HG03575 (cell line): Measurements from ENCODE around the gene ERC2.

ENCODE experiments used
- ATAC-seq: cut with Tn5 transposase; IDR thresholded peaks from one replicate; pipeline ENCODE4 v1.9.1; 2021; ENCODE audit not compliant: unreplicated experiment, insufficient number of reproducible peaks, low FRiP score; ENCODE audit errors: extremely low read depth

The ERC2 gene

DNA sequence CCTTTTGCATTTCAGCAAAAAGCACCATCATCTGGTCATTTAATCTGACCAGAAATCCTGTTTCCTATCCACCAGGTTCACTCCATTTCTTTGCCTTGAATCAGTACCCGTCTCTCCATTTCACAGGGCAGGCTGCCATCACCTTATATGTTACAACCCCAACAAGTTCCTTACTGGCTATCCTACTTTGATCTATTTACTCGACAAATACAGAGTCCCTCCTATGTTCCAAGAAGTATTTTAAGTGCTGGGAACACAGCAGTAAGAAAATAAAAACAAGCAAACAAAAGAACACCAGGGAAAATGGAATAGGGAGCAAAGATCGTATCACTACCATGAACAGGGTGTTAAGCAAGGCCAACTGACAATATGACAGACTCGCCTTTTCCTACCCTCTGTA lies 685.9 kb downstream of the ERC2 start:
- no peak for ATAC-seq

GRCh38 chr3:55780913-55781312 lies 687.4 kb downstream of the ERC2 start:
- ATAC-seq: no peak

GRCh38 chr3:55779543-55779942 lies 688.7 kb downstream of the ERC2 start:
- ATAC-seq: no peak

DNA sequence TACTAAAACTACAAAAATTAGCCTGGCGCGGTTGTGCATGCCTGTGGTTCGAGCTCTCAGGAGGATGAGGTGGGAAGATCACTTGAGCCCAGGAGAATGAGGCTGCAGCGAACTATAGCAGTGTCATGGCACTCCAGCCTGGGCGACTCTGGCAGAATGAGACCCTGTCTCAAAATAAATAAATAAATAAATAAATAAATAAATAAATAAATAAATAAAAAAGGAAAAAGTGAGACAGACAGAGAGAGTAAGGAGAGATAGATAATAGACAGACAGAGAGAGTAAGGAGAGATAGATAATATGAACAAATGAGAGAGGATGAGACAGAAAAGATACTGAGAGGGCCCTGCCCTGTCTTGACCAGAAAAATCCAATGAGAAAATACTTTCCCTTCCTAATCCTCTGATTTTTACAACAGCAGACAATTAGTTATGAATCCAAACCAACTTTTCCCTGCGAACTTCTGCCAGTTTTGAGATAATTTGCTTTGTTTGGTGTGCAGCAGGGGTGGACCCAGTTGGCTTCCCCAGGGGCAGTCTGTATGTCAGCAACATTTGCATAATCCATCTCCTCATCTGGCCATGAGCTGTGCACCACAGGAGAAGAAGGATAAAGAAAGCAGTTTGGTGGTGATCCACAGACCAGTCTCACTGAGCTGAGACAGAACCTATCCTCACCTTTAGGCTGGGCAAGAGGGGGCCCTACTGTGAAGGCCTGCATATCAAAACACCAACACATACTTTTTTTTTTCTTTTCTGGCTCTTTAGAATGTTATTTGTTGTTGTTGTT lies 692.7 kb downstream of the ERC2 start:
- ATAC-seq: no peak

GRCh38 chr3:55774856-55775255 lies 693.4 kb downstream of the ERC2 start:
- no peak for ATAC-seq

- no peak for ATAC-seq
Measured at GRCh38 chr3:55771503-55771902, 696.8 kb downstream of the ERC2 start.

- no peak for ATAC-seq
Measured at GRCh38 chr3:55770077-55770476, 698.2 kb downstream of the ERC2 start.

DNA sequence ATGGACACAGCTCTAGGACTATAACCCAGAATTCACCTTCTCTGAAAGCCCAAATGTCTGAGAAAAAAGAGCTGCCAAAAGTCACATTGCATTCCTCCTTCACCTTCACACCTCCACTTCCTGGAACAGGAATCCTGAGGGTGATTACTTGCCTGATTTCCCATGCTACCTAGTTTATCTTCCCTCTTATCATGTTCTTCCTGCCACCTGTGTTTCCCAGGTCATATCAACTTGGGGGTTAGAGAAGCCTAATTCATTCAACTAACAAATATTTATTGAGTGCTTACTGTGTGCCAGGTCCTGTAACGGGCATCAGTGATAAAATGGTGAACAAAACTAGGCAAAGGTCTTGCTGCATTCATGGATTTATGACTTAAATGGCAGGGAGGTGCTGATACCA lies 701.5 kb downstream of the ERC2 start:
- no peak for ATAC-seq

- no peak for ATAC-seq
Measured at GRCh38 chr3:55765906-55766701, 702.2 kb downstream of the ERC2 start.

- ATAC-seq: no peak
Measured at GRCh38 chr3:55765398-55765797, 702.9 kb downstream of the ERC2 start.

DNA sequence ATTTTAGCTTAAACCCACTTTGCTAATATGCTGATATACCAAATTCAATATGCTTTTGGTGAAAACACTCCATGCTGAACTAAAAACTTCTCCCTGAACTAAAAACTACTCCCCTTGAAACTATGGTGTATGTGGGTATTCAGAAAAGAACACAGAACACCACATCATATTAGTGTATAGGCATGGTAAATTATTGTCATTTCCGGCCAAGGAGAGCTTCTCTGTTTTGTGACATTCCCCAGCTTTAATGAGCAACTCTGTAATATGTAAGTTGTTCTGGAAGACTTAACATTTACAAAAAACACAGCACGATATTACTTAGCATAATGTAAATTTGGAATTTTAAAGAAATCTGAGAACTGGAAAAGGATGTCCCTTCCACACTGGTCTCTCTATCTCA lies 711.3 kb downstream of the ERC2 start:
- ATAC-seq: no peak

- no peak for ATAC-seq
Measured at GRCh38 chr3:55755516-55756205, 712.6 kb downstream of the ERC2 start.

GRCh38 chr3:55752911-55753310 lies 715.4 kb downstream of the ERC2 start:
- no peak for ATAC-seq

DNA sequence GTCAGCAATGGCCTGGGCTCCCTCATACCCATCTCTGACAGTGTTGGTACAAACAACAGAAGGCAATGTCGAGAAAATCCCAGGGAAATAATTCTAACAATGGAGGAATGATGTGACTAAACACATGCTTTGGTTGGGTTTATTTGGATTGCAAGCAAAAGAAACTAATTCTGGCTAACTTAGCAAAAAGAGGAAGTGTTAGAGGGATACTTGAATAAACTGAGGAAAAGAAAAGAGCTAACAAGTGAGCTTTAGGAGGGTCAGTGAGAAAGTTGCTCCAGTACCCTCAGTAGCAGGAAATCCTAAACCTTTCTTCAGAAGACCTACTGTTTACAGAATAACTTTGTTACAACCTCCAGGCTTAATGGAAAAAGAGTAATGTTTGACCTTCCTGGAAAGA lies 716.5 kb downstream of the ERC2 start:
- ATAC-seq: no peak

DNA sequence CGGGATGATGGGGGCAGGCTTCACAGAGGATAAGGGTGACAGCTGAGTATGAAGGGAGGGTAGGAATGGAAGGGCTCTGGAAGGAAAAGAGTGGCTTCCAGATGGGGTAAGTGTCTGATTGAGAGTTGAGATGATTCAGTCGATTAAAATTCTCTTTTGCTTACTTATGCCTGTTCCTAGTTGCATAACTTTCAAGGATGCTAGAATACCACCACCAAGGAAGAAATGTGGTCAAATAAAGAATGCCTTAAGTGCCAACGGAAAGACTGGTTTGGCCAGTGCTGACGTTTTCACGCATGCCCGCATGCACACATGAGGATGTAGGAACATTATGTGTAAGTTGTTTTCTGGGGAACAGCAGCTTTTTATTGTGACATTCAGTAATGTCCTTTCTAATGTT lies 717.7 kb downstream of the ERC2 start:
- ATAC-seq: no peak

DNA sequence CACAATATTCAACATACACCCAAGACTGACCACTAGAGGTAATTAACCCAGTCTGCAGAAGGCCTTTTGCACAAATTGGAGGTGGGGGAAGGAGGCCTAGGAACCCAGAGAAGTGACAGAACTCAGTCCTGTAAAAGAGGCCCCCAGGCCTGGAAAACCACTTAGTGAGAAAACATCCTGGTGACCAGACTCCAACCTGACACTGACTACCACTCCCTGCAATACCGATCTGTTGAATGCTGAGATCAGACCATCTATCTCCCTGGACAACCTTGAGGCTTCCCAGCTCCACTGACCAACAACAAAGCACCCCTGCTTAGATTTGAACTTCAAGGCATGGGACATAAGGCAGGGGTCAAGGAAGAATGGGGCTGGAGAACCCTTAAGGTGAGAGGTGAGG lies 719.2 kb downstream of the ERC2 start:
- ATAC-seq: no peak

DNA sequence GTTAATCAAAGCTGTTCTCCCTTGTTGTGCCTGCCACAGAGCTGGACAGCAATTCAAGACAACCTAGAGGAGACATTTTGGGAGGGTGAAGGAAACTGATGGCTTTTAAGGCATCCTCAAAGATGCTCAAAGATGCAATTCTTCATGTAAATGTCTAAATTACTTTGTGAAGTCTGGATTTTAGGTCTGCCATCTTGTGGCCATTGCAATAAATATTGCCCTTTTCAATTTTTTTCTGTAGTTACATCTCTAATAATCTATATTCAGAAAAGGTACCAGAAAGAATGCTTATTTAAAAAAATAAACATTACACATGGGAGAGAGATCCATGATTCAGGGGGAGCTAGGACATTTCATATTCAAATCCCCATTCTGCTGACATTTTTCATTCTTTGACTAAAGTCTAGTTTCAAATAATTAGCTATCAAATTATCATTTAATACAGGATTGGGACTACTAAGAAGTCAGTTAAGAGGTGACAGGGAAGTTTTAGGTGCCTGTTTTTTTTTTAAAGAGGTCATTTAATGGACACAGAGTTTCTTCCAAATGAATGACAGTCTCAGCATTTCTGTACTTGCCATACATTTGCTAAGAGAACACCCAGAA lies 721.4 kb downstream of the ERC2 start:
- ATAC-seq: no peak

DNA sequence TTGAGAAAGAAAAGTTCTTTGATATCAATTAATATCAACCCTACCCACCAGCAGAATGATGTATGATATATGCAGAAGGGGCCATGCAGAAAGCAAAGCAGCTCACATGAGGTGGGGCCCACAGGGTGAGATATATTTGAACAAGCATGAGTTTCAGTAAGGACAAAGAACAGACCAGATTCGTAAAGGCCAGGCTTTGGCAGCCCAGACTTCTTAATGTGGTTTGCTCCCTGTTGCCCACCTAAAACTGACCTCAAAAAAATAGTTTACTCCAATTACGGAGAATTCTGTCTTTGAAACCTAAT lies 725.5 kb downstream of the ERC2 start:
- no peak for ATAC-seq

GRCh38 chr3:55742022-55742831 lies 726.0 kb downstream of the ERC2 start:
- no peak for ATAC-seq
